HS-27A (cell line): ENCODE data around the gene TRIP10.
"Not testable (repeated sequence)": the region's sequence is repeated elsewhere in the genome, so short reads cannot be mapped to it uniquely, and the experiment has no call there.

Source experiments
- DNase-seq: peaks from one replicate; pipeline ENCODE4 v3.0.0-alpha.2; 2012; ENCODE audit warnings: low read depth, missing footprints

Gene TRIP10

DNA sequence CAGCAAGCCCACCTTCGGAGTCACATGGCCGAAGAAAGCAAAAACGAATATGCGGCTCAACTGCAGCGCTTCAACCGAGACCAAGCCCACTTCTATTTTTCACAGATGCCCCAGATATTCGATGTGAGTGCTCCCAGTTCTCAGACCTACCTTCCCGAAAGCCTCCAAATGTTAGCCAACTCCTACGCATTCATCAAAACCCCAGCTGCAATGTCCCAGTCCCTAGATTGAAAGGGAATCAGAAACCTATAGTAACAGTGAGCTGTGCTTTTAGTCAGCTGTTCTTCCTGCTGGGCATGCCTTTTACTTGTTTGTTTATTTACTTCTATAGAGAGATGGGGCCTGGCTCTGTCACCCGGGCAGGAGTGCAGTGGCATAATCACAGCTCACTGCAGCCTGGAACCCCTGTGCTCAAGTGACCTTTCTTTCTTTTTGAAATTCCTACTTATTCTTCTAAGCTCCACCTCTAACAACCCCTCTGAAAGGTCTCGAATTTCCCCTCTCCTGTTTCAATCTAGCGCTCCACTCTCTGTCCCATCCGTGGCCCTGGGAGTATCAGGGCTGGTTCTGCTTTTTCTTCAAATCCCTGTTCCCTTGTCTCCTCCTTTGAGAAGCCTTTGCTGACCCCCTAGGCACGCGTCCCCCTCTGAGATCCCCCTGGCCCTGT, 4.4 kb downstream of the TRIP10 start:
- no peak for DNase-seq

DNA sequence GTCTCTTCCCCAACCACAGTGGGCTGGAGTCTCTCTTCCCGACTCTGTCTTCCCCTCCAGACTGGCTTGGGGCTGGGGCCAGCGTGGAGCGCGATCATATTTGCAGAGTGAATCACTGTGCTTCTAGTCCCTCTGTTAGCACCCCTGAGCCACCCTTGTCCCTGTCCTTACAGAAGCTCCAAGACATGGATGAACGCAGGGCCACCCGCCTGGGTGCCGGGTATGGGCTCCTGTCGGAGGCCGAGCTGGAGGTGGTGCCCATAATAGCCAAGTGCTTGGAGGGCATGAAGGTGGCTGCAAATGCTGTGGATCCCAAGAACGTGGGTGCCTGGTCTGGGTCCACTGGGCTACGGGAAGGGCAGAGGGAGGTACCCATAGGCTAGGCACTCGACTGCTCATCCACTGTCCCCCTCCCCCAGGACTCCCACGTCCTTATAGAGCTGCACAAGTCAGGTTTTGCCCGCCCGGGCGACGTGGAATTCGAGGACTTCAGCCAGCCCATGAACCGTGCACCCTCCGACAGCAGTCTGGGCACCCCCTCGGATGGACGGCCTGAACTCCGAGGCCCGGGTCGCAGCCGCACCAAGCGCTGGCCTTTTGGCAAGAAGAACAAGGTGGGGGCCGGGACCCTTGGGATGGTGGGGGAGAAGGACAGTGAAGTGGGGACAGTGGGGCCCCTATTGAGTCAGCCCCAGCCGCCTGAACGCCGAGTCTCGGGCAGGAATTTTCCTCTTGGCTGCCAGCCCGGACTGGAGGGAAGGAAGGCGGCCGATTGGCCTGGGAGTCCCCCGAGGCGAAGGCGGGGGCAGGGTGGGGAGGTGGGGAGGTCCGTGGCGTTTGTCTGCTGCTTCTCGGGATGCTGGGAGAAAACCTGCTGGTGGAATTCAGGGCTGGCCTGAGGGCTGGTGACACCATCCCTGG, 5.2 kb downstream of the TRIP10 start:
- DNase-seq: peak; percentile 80

DNA sequence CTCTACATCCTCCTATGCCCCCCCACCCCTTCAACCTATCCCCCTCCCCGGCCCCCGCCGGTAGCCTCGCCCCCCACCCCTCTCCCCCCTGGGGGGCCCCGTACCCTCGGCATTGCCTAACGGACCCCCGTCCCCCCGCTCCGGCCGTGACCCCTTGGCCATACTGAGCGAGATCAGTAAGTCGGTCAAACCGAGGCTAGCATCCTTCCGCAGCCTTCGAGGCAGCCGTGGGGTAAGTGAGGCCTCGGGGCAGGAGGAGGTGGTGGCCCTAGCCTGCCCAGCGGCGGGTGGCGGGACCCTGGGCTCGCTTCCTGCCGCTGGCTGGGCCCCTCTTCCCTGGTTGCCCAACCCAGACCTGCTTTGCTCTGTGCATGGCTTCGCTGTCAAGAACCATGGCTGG, 6.5 kb downstream of the TRIP10 start:
- no peak for DNase-seq

DNA sequence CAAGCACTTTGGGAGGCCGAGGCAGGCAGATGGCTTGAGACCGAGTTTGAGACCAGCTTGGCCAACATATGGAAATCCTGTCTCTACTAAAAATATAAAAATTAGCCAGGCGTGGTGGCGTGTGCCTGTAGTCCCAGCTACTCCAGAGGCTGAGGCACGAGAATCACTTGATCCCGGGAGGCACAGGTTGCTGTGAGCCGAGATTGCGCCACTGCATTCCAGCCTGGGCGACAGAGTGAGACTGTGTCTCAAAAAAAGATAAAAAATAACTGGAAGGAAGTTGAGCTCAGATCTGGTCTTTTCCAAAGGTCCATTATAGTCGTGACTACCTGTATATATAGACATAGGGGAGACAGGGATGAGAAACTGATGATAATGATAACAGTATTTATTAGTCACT, 9.1 kb downstream of the TRIP10 start:
- DNase-seq: not testable (repeated sequence)

DNA sequence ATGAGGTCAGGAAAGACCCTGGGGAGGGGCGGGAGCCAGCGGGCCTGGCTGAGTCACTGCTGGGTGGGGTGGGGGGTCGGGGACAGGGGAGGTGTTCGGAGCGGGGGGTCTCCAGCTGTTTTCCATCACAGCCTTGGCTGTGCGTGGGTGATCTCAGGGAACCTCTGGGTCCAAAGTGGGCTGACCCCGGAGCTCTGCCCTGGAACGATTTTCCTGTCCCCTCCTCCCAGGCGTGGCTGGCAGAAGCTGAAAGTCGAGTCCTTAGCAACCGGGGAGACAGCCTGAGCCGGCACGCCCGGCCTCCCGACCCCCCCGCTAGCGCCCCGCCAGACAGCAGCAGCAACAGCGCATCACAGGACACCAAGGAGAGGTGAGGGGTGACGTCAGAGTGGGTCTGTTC, 10.6 kb downstream of the TRIP10 start:
- no peak for DNase-seq

DNA sequence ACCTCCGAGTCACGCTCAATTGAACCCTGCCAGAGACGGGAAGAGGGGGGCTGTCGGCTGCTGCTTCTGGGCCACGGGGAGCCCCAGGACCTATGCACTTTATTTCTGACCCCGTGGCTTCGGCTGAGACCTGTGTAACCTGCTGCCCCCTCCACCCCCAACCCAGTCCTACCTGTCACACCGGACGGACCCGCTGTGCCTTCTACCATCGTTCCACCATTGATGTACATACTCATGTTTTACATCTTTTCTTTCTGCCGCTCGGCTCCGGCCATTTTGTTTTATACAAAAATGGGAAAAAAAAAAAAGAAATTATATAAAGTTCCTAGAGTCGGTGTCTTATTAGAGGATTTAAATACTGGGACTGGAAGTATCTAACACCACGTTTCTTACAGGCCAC, 11.7 kb downstream of the TRIP10 start:
- DNase-seq: no peak

DNA sequence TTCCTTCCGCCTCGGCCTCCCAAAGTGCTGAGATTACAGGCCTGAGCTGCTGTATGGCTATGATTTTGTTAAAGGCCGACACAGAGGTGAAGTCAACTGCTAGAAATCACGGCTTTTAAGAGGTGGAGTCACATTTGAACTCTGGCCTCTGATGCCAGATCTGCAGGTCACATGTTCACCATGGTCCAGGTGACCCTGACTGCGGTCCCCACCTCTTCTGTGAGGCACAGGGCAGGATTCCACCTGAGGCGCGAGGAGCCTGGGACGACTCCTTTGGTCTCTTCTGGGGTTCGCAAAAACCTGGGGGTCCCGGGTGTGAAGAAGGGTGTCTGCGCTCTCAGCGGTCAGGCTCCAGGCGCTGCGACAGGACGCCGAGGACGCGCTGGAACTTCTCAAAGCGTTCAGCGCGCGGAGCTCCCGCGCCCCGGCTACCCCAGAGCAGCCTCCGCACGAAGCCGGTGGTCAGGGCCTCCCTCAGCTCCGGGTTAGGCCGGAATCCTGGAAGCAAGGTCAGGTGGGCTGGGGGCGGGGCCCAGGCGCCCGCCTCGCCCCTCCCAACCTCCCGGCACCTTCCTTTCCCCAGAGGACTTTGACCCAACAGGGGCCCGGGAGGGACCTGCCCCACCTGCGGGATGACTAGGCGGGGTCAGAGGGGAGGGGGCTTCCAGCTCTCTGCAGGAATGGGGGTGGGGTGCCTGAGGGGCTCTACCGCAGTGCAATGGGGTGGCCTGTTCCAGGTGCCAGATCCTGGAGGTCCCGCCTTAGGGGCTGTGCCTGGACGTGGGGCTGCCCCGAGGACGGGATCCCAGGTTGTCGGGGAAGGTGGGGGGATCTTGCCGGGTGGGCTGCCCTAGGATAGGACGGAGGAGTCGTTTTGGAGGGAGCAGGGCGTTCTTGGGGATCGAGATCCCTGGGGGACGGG, 13.0 kb downstream of the TRIP10 start:
- no peak for DNase-seq

GRCh38 chr19:6753178-6754031, 13.9 kb downstream of the TRIP10 start:
- no peak for DNase-seq

DNA sequence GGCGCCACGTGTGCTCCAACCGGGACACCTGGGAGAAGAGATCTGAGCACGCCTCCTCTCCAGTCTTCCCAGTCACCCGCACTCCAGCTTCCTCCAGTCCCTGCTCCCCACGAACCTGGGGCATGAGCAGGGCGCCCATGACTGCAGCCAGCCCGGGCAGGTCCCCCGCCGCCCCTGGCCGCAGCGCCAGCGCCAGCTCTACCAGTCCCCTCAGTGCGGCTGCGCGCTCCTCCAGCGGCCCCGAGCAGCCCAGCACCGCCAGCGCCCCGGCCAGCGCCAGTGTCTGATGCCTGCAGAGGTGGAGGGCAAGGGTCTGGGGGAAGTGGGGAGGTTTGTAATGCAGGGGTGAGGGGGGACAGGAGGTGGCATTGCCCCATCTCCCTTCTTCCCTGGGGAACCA, 14.7 kb downstream of the TRIP10 start:
- no peak for DNase-seq

DNA sequence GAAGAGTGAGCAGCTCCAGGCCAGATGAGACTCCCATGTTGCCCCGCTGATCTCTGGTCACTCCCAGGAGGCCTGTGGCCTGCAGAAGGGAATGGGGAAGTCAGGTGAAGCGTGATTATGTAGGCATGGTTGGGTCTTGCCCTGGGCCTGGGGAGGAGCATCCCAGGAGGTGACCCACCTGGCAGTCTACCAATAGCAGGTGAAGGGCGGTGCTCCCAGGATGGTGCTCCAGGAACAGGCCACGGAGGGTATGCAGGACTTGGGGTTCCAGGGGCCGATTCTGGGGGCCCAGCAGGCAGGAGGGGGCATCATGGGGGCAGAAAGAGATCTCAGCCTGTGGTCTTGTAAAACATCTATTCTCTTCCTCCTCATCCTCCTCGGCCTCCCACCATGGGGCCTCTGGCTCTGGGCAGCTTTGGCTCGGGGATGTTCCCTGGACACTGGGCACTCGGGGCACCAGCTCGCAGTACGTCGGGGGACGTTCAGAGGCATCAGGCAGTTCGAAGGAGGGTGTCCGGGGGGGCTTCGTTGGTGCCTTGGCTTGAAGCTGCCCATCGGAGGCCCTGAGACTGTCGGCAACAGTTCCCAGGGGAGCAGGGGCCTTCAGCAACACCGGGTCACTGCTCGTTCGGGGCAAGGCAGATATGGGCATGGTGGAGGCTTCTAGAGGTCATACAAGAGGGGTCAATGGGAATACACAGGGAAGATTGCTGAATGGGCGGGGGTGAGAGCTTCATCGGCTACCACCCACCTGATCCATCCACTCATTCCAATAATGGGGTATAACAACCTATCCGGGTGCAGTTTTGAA, 15.4 kb downstream of the TRIP10 start:
- no peak for DNase-seq

- DNase-seq: no peak
Observed at GRCh38 chr19:6760606-6761005, 21.1 kb downstream of the TRIP10 start.

- DNase-seq: no peak
Observed at GRCh38 chr19:6761053-6761676, 21.7 kb downstream of the TRIP10 start.

DNA sequence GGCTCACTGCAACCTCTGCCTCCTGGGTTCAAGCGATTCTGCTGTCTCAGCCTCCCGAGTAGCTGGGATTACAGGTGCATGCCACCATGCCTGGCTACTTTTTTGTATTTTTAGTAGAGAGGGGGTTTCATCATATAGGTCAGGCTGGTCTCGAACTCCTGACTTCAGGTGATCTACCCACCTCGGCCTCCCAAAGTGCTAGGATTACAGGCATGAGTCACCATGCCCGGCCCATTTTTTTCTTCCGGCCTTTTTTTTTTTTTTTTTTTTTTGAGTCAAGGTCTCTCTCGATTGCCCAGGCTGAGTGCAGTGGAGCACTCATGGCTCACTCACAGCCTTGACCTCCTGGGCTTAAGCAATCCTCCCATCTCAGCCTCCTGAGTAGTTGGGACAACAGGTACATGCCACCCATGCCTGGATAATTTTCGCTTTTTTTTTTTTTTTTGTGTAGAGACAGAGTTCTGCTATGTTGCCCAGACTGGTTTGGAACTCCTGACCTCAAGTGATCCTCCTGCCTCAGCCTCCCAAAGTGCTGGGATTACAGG, 22.8 kb downstream of the TRIP10 start:
- DNase-seq: not testable (repeated sequence)

DNA sequence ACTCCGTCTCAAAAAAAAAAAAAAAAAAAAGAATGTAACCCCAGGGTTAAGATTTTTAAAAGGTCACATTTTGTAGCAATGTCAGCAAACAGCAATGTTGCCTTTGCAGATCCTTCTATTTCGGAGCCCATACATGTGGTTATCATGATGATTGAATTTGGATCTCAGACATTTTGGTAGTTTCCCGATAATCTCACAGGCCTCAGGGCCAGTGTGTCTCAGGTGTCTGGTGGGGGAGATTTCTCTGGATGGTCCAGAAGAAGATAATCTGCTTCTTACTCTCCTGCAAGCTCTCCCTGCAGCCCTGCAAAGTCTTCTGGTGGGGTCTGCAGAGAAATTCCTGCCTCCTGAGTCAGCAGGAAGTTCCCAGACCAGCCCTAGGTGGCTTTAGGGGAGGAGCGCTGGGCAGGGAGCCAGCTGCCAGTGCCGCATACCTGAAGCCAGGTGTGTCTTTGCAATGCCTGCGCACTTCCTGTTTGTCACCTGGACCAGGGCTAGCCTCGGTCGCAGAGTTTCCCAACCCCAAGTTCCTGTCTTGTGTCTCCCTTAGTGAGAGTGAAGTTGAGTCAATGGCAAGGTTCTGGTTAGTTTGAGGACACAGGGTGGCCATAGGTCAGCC, 26.4 kb downstream of the TRIP10 start:
- DNase-seq: no peak

- DNase-seq: no peak
Observed at GRCh38 chr19:6766357-6767080, 27.0 kb downstream of the TRIP10 start.

DNA sequence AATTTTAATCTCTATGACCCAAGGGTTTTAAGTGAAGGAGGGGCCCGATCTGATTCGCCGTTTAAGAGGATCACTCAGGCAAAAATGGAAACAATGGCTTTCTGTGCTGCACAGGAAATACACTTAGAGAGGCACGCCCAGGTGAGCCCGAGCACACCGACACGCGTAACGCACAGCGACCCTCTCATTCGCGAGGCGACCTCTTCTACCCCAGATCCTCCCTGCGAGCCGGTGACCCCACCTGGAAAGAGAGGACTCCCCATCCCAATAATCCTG, 27.5 kb downstream of the TRIP10 start:
- DNase-seq: no peak

DNA sequence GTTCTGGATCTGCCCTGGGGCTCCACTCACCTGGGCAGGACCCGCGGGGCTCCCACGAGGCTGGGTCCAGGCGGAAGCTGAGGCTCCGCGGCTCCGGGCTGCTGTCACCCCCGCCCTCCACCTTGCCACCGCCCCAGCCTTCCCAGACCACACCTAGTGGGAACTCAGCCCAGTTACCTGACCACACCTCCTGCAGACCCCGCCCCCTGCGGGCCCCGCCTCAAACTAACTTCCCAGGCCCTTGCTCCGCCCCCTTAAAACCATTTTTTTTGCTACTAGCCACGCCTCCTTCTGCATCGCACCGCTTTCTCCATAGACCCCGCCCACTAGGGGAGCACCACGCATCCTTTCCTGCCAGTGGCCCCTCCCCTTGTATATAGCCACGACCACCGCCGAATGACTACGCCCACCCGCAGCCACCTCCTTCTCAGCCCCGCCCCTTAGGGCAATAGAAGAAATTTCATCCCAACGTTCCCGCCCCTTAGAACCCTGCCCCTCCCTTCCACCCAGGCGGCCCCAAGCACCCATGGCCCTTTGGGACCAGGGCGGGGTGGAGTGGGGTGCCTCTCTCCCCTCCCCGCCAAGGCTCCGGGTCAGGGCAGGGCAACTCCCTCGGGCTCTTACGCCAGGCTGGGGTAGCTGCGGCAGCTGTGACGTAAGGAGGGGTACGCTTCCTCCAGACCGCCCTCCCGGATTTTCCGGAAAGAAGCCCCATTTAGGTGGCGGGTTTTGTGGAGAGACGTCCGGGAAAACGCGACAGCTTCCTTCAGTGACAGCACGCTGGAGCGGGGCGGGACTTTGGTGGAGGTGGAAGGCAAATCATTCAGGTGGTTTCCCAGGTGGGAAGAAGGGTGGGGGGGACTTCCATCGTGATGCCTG, 28.1 kb downstream of the TRIP10 start, which contains the start of gene SH2D3A:
Gene SH2D3A, minus strand, starts transcription at position 79 of the 879 bp plus-strand sequence. CDS start 3,687 bp downstream, outside the sequence.
- no peak for DNase-seq
